OCI-LY7 (cell line): ENCODE results near the gene RNF217.

Source experiments
- EZH2phosphoT487 ChIP-seq: fragments of 200-600 bp; sonication (generic); IDR thresholded peaks from 2 replicates; pipeline ENCODE4 v1.6.1; 2018; ENCODE audit warnings: low read depth, borderline replicate concordance, mild to moderate bottlenecking, mixed run types, antibody characterized with exemption, low read length, moderate library complexity, mixed read lengths
- TF ChIP-seq, protein P1 (sequence below): fragments of 200-600 bp; sonication (generic); conservative IDR thresholded peaks from 2 replicates; pipeline ENCODE4 v1.5.1; 2014; ENCODE audit warnings: mild to moderate bottlenecking, antibody characterized with exemption, low read length, moderate library complexity, mixed read lengths

DNA sequence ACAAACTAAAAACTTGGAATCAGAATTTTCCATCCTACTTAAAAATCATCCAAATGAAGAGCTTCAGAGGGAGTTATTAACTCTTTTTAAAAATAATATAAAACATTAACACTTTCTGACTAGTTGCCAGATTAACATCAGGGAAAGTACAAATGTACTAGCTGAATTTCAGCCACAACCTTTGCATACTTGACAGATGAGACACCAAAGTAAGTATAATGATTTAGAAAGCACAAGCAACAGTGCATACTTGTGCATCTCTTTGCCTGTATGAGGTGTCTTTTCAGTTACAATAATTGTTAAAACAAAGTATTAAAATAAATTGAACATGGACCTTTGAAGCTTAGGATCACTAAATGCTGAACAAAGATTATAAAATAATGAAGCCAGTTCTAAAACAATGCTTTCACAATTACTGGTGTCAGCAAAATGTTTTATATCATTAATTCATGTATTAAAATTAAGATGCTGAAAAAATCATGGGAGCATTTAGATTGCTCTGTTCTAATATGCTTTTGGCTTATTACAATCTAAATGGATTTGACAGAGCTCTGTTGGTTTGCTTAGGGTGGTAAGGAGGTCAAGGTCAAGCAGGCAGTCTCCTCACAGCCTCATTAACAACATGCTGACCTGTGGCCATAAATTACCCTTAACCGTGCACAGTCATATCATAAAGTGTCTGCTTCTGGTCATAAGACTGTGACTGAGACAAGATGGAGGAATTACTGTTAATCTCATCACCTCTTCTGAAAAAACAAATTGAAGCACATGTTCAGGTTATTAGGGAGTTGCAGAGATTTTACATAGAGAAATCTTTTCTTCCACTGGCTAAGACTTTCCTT, 15.1 kb downstream of the RNF217 start:
- TF ChIP-seq, protein P1, sequence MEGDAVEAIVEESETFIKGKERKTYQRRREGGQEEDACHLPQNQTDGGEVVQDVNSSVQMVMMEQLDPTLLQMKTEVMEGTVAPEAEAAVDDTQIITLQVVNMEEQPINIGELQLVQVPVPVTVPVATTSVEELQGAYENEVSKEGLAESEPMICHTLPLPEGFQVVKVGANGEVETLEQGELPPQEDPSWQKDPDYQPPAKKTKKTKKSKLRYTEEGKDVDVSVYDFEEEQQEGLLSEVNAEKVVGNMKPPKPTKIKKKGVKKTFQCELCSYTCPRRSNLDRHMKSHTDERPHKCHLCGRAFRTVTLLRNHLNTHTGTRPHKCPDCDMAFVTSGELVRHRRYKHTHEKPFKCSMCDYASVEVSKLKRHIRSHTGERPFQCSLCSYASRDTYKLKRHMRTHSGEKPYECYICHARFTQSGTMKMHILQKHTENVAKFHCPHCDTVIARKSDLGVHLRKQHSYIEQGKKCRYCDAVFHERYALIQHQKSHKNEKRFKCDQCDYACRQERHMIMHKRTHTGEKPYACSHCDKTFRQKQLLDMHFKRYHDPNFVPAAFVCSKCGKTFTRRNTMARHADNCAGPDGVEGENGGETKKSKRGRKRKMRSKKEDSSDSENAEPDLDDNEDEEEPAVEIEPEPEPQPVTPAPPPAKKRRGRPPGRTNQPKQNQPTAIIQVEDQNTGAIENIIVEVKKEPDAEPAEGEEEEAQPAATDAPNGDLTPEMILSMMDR: no peak
- no peak for TF ChIP-seq EZH2phosphoT487
